A549 treated with Mapracorat at 1 μM for 4 hours (cell line): ENCODE results near the gene CLDN20. TPM values are rescaled to one million over a fixed set of nuclear protein-coding genes. Genes with fewer than 3 reads are reported as not detected.

Source experiments
- total RNA-seq: library from RNA; stranded (reverse); fragments of 200-300 nt; extraction: Qiagen RNA extraction; gene quantifications from 5 replicates; pipeline ENCODE4 v1.2.3, GENCODE V29; 2022

Gene CLDN20
- total RNA-seq: not detected in 5 replicates

GRCh38 chr6:155263373-155264063 lies at the start of gene CLDN20:
TSS of gene CLDN20 (plus strand) at chr6:155264013. CDS start at chr6:155275720, 11,707 bp downstream.

GRCh38 chr6:155314092-155314772 lies 50.4 kb downstream of the CLDN20 start, which contains the start of gene TFB1M:
TSS of gene TFB1M (minus strand) at chr6:155314484. CDS start at chr6:155314428, 56 bp downstream.

Other genes with a start within 250 kb of the CLDN20 start
- gene TFB1M, start 50.5 kb downstream of the CLDN20 start, total RNA-seq: 7.7 to 9.2 TPM (median 8.0 TPM) in 5 replicates
- gene NOX3, start 191.8 kb downstream of the CLDN20 start, total RNA-seq: not detected in 5 replicates